Suprapubic skin (tissue), 4 donors: ENCODE results near the gene CHPT1. TPM values are rescaled to one million over a fixed set of nuclear protein-coding genes. Genes with fewer than 3 reads are reported as not detected.

Experiments used
- DNase-seq, 2 donors: peaks; one replicate each; pipeline ENCODE4 v3.0.0-alpha.2; 2019; ENCODE audit warnings: low spot score in 2 of 2
- H3K27ac ChIP-seq: fragments of 200-600 bp; sonication (generic); one replicate; pipeline ENCODE4 v1.5.1; 2019
- H3K27me3 ChIP-seq: fragments of 200-600 bp; sonication (generic); one replicate; pipeline ENCODE4 v1.5.1; 2019
- H3K36me3 ChIP-seq: fragments of 200-600 bp; sonication (generic); one replicate; pipeline ENCODE4 v1.5.1; 2019
- H3K4me1 ChIP-seq: fragments of 200-600 bp; sonication (generic); one replicate; pipeline ENCODE4 v1.5.1; 2019
- H3K4me3 ChIP-seq: fragments of 200-600 bp; sonication (generic); one replicate; pipeline ENCODE4 v1.5.1; 2019; ENCODE audit warnings: mild to moderate bottlenecking
- H3K9me3 ChIP-seq: fragments of 200-600 bp; sonication (generic); one replicate; pipeline ENCODE4 v1.5.1; 2019
- EP300 ChIP-seq: sonication (generic); formaldehyde crosslinking; IDR thresholded peaks from one replicate; pipeline ENCODE4 v1.6.1; 2017; ENCODE audit warnings: antibody characterized with exemption
- POLR2A ChIP-seq, 2 donors: fragments of 450-650 bp; IDR thresholded peaks; one replicate each; pipeline ENCODE4 v1.6.1; 2017; ENCODE audit warnings: antibody characterized with exemption in 2 of 2, mild to moderate bottlenecking in 2 of 2, moderate library complexity in 2 of 2
- POLR2AphosphoS5 ChIP-seq, 3 donors: sonication (generic); formaldehyde crosslinking; IDR thresholded peaks; one replicate each; pipeline ENCODE4 v1.6.1; 2017; ENCODE audit warnings: antibody characterized with exemption in 3 of 3
- WGBS: methylation state at CpG from one replicate; pipeline ENCODE4 v1.1.5; 2018; 5-methylcytosine and 5-hydroxymethylcytosine counted together
- total RNA-seq, 4 donors: library from RNA; depleted of rRNA; stranded (reverse); fragments of >200 nt; gene quantifications; one replicate each; pipeline ENCODE4 v1.1.0, GENCODE V29; 2016
- TF ChIP-seq, protein P1 (sequence below), 2 donors: fragments of 200-600 bp in 1 of 2; fragments of 450-650 bp in 1 of 2; sonication (generic) in 1 of 2; IDR thresholded peaks; one replicate each; pipeline ENCODE4 v1.5.1; 2016 to 2019; ENCODE audit warnings: antibody characterized with exemption in 2 of 2, mild to moderate bottlenecking in 1 of 2, moderate library complexity in 1 of 2

CHPT1 gene
- total RNA-seq, 4 donors from 2014 or later: 54.6 to 125 (median 75.5) TPM

DNA sequence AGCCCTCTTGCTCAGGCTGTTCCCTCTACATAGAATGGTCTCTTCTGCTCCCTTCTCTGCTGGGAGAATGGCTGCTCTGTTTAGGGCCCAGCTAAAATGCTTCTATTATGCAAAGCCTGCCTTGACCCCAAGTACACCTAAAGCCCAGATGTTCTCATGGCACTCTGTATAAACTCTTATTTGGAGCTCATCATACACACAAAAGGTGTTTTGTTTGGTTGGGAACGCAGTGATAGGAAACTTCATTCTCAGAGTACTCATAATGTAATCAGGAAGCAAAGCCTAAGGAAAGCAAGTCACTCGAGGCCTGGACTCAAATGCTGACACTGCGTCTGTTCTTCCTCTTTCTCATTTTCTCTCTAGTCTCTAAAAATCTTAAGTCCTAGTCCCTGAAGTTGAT is 80.0 kb downstream of the CHPT1 start:
- Histone ChIP-seq H3K9me3 (no peaks in the 10 kb centered on the region), H3K36me3 (peaks cover 10% of the 10 kb centered on the region), H3K27me3 (no peaks in the 10 kb centered on the region), H3K4me3 (no peak overlapping the region), H3K27ac (peak overlapping the region; percentile 4), H3K4me1 (no peaks in the 10 kb centered on the region)
- TF ChIP-seq EP300: no peak
- TF ChIP-seq POLR2AphosphoS5 (IDR thresholded peaks at IDR 0.05): no peak
- no peak for TF ChIP-seq POLR2A (IDR thresholded peaks at IDR 0.05)
- TF ChIP-seq, protein P1, sequence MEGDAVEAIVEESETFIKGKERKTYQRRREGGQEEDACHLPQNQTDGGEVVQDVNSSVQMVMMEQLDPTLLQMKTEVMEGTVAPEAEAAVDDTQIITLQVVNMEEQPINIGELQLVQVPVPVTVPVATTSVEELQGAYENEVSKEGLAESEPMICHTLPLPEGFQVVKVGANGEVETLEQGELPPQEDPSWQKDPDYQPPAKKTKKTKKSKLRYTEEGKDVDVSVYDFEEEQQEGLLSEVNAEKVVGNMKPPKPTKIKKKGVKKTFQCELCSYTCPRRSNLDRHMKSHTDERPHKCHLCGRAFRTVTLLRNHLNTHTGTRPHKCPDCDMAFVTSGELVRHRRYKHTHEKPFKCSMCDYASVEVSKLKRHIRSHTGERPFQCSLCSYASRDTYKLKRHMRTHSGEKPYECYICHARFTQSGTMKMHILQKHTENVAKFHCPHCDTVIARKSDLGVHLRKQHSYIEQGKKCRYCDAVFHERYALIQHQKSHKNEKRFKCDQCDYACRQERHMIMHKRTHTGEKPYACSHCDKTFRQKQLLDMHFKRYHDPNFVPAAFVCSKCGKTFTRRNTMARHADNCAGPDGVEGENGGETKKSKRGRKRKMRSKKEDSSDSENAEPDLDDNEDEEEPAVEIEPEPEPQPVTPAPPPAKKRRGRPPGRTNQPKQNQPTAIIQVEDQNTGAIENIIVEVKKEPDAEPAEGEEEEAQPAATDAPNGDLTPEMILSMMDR (IDR thresholded peaks at IDR 0.05): no peak
- WGBS: 67% methylated on average over 3 of the region's 3 CpGs
- no peak for DNase-seq

DNA sequence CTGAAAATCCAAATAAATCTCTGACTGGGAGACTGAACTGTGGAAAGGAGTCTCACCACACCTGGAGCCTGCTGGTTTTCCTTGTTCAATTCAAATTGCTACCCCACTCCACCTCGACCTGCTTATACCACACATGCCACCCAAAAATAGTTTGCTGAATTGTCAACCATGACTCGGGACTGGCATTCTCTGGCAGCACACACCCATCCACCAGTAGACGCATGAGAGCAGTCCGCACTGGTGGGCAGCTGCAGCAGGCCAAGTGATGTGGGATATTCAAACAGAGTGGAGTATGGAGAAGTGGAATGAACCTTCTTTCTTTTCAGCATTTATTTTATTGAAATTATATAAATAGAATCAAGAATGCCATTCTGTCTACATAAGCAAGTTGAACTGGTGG is 80.5 kb downstream of the CHPT1 start:
- WGBS: 74% methylated on average over 4 of the region's 4 CpGs
- H3K27ac ChIP-seq: no peak overlapping the region
- H3K4me1 ChIP-seq: no peaks in the 10 kb centered on the region
- no peak for DNase-seq
- H3K4me3 ChIP-seq: no peak overlapping the region
- no peaks in the 10 kb centered on the region for H3K27me3 ChIP-seq
- no peak for TF ChIP-seq POLR2A (IDR thresholded peaks at IDR 0.05)
- TF ChIP-seq, protein P1 (IDR thresholded peaks at IDR 0.05): no peak
- no peak for TF ChIP-seq POLR2AphosphoS5 (IDR thresholded peaks at IDR 0.05)
- no peak for TF ChIP-seq EP300
- peaks cover 10% of the 10 kb centered on the region for H3K36me3 ChIP-seq
- H3K9me3 ChIP-seq: no peaks in the 10 kb centered on the region

Other genes starting within 250 kb of the CHPT1 start
- gene SPIC, start 222.3 kb upstream of the CHPT1 start, total RNA-seq: not detected
- 10 to 100 TPM in 1 of 4 donors, 1 to 10 TPM in 3; 2.1 to 11.9 (median 7.0) TPM for gene MYBPC1, start 102.7 kb upstream of the CHPT1 start, total RNA-seq
- under 1 TPM in 1 of 4 donors, not detected in 3; 0.24 TPM for gene SYCP3, start 41.8 kb downstream of the CHPT1 start, total RNA-seq
- gene GNPTAB, start 133.3 kb downstream of the CHPT1 start, total RNA-seq: 10 to 100 TPM; 25.0 to 68.2 (median 45.8) TPM
- 1 to 10 TPM; 4.8 to 7.4 (median 6.9) TPM for gene DRAM1, start 179.9 kb downstream of the CHPT1 start, total RNA-seq